Measurements from ENCODE around the gene WAPL. TPM values are rescaled to one million over a fixed set of nuclear protein-coding genes. Genes with fewer than 3 reads are reported as not detected.

WAPL gene
- total and polyA plus RNA-seq, 12 donors = 11.1 to 44.5 (median 31.2) TPM

DNA sequence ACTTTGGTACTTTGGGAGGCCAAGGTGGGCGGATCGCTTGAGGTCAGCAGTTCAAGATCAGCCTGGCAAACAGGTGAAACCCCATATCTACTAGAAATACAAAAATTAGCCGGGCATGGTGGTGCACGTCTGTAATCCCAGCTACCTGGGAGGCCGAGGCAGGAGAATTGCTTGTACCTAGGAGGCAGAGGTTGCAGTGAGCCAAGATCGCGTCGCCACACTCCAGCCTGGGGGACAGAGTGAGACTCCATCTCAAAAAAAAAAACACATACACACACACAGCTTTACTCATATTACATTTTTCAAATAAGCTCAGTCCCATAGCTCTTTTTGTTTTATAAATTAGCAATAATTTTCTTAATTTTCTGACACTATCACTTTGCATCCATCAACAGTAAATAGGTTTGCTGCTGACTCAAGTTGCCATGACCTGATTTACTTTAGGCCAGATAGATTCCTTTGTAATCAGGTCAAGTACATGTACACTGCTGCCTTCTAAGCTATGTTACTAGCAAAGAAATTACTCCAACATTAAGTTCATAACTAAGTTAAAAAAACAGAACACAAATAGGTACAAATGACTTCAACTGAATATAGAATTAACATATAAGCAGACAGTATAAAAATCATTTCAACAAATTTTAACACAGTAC, 31.5 kb downstream of the WAPL start:
- Histone ChIP-seq H3K27me3 (no peaks in the 10 kb centered on the region), H3K36me3 (replicated peaks in 1 of 2) (peaks cover 0 to 13% of the 10 kb centered on the region in 2 donors), H3K4me3 (peak overlapping the region in 1 of 4 donors; percentile 10), H3K27ac (no peak overlapping the region), H3K9me3 (replicated peaks in 1 of 3) (no peaks in the 10 kb centered on the region), H3K4me1 (replicated peaks in 1 of 2) (peaks cover 9 to 19% of the 10 kb centered on the region in 2 donors)
- no peak for TF ChIP-seq POLR2A (IDR thresholded peaks at IDR 0.05)
- TF ChIP-seq, protein P1, sequence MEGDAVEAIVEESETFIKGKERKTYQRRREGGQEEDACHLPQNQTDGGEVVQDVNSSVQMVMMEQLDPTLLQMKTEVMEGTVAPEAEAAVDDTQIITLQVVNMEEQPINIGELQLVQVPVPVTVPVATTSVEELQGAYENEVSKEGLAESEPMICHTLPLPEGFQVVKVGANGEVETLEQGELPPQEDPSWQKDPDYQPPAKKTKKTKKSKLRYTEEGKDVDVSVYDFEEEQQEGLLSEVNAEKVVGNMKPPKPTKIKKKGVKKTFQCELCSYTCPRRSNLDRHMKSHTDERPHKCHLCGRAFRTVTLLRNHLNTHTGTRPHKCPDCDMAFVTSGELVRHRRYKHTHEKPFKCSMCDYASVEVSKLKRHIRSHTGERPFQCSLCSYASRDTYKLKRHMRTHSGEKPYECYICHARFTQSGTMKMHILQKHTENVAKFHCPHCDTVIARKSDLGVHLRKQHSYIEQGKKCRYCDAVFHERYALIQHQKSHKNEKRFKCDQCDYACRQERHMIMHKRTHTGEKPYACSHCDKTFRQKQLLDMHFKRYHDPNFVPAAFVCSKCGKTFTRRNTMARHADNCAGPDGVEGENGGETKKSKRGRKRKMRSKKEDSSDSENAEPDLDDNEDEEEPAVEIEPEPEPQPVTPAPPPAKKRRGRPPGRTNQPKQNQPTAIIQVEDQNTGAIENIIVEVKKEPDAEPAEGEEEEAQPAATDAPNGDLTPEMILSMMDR (IDR thresholded peaks at IDR 0.05) = no peak
- 49 to 74% (median 71%) methylated on average over 7 to 8 of the region's 8 CpGs for WGBS, 4 donors
- no peak for DNase-seq
- intact Hi-C loops (cut with DNase I) = no loop called here

DNA sequence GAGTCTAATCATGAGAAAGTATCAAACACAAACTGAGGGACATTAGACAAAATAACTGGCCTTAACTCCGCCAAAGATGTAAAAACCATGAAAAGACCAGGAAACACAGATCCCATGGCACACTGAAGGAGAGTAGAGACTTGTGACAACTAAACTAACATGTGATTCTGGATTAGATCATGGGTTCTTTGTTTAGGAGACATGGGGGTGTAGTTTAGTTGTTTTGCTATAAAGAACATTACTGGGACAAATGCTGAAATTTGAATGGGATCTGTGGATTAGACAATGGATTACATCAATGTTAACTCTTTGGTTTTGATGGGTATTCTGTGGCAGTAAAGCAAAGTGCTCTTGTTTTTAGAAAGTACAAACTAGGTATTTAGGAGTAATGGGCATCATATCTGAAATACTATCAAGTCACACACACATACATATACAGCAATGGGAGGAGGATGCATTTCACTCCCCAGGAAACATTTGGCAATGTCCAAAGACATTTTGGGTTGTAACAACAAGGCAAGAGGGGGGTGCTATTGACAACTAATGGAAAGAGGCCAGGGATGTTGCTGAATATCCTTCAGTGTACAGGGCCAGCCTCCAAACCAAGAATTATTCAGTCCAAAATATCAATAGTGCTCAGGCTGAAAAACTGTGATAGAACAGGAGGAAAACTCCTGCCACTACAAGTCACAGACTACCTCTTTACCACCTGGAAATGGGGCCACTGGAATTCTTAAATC, 32.4 kb downstream of the WAPL start:
- H3K9me3 ChIP-seq (replicated peaks in 1 of 3) = no peaks in the 10 kb centered on the region
- WGBS, 4 donors = 96 to 100% (median 99%) methylated on average over 1 of the region's 1 CpG
- H3K4me3 ChIP-seq = no peak overlapping the region
- TF ChIP-seq, protein P1 (IDR thresholded peaks at IDR 0.05) = no peak
- no peak for TF ChIP-seq POLR2A (IDR thresholded peaks at IDR 0.05)
- H3K4me1 ChIP-seq (replicated peaks in 1 of 2) = peaks cover 9 to 19% of the 10 kb centered on the region in 2 donors
- peaks cover 0 to 14% of the 10 kb centered on the region in 2 donors for H3K36me3 ChIP-seq (replicated peaks in 1 of 2)
- no peak overlapping the region for H3K27ac ChIP-seq
- no peaks in the 10 kb centered on the region for H3K27me3 ChIP-seq
- intact Hi-C loops (cut with DNase I) = no loop called here
- DNase-seq = no peak

DNA sequence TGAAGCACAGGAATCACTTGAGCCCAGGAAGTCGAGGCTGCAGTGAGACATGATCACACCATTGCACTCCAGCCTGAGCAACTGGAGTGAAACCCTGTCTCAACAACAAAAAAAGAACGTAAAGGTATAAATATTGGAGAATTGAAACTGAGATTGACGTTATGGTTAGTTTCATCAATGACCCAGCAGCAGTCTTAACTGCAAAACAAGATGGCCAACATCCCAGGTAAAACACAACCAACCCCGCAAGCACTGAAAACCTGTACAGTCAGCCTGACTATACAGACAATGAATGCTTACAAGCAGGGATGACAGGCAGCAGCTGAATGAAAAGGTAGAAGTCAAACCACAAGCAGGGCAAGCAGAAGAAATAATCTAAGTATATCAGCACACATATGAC, 34.7 kb downstream of the WAPL start:
- Histone ChIP-seq H3K9me3 (replicated peaks in 1 of 3) (no peaks in the 10 kb centered on the region), H3K36me3 (replicated peaks in 1 of 2) (peaks cover 0 to 25% of the 10 kb centered on the region in 2 donors), H3K4me3 (no peak overlapping the region), H3K4me1 (replicated peaks in 1 of 2) (peaks cover 9 to 19% of the 10 kb centered on the region in 2 donors), H3K27me3 (no peaks in the 10 kb centered on the region), H3K27ac (no peak overlapping the region)
- TF ChIP-seq POLR2A (IDR thresholded peaks at IDR 0.05) = no peak
- TF ChIP-seq, protein P1 (IDR thresholded peaks at IDR 0.05) = no peak
- intact Hi-C loops (cut with DNase I) = no loop called here
- 87 to 89% (median 88%) methylated on average over 4 of the region's 4 CpGs for WGBS, 4 donors
- DNase-seq = no peak

DNA sequence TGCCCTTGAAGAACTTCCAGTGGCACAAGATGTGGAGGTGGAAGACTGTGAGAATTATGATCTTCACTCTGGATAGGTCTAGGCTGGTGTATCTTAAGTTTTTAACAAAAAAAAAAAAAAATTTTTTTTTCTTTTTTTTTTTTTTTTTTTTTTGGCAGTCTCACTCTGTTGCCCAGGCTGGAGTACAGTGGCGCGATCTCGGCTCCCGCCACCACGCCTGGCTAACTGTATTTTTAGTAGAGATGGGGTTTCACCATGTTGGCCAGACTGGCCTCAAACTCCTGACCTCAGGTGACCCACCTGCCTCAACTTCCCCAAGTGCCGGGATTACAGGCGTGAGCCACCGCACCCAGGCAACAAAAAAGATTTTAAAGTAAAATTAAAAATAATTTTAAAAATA, 37.9 kb downstream of the WAPL start:
- peaks cover 0 to 25% of the 10 kb centered on the region in 2 donors for H3K36me3 ChIP-seq (replicated peaks in 1 of 2)
- no peak for DNase-seq
- H3K4me1 ChIP-seq (replicated peaks in 1 of 2) = no peaks in the 10 kb centered on the region
- TF ChIP-seq POLR2A (IDR thresholded peaks at IDR 0.05) = no peak
- TF ChIP-seq, protein P1 (IDR thresholded peaks at IDR 0.05) = no peak
- no peak overlapping the region for H3K27ac ChIP-seq
- intact Hi-C loops (cut with DNase I) = no loop called here
- H3K27me3 ChIP-seq = no peaks in the 10 kb centered on the region
- H3K9me3 ChIP-seq (replicated peaks in 1 of 3) = no peaks in the 10 kb centered on the region
- no peak overlapping the region for H3K4me3 ChIP-seq
- WGBS, 4 donors = 93 to 98% (median 96%) methylated on average over 8 of the region's 8 CpGs

Data from adrenal gland (tissue), 12 donors.